T-helper 2 cell (primary cell): ENCODE results near the gene AFF1.

Experiments used
- DNase-seq, 5 experiments: peaks; one replicate each; pipeline versions ENCODE4 v3.0.0 to v3.0.0-alpha.2; 2012 to 2022

Gene AFF1

DNA sequence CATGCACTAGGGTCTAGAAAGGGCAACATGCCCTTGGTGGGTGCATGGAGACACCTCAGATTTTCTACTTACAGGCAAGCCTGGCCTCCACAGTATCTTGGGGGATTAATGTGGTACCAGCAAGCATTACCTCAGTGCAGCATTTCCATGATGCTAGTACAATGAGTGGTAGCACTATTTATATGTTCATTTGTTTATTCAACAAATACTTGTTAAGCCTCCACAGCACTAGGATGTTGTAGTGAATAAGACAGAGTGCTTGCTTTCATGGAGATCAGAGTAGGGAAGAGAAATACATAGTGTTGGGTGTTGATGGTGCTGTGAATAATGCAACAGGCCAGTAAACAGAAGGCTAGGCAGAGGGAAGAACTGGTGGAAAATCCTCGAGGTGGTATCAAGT is 152.2 kb downstream of the AFF1 start:
- DNase-seq = no peak

DNA sequence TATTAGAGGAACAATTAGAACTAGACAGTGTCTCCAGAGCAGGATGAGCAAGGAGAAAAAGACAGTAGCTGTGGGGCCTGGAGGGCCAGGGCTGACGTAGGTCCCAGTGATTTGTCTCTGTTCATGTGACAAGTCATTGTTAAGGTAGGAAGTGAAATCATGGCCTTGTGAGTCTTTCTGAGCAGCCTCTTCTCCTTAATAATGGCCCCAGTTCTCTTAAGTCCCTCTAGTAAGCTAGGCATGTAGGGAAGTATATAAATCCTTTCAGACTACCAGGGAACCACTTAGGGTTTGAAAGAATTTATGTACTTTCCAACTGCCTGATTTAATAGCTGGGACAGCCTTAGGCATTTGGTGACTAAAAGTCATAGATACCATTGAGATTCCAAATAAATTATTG is 152.6 kb downstream of the AFF1 start:
- DNase-seq = no peak

GRCh38 chr4:87088186-87088585 is 153.4 kb downstream of the AFF1 start:
- no peak for DNase-seq

DNA sequence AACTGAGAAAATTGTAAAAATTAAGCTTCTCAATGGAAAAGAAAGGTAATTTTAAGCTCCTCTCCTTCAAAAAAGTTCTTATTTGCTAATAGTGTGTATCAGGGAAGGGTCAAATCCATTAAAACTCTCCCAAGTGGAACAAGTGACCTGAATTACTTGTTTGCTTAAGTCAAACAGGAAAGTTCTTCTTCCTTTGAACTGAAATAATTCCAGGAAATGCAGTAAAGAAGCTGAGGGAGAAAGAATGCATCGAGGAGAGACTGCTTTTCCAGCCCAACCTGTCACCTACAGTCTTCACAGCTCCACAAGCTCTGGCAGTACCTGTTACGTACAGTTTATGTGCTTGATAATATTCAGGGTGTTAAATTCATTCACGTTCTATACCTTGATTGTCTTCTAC is 154.6 kb downstream of the AFF1 start:
- DNase-seq = no peak

DNA sequence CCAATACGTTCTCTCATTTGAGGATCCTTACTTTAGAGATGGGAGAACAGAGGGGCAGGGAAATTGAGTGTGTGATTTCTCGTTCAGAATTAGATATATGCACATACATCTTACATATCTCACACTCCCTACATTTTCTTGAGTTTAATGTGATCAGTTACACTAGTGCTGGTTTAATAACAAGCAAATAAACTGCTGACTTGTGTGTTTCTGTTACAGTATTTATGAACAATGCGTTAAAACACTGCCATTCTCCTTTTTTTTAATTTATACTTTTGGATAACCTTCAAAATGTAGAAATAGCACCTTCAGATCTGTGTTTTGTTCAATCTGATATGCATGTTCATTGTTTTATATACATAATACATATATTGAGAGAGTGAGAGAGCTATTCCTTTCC is 155.5 kb downstream of the AFF1 start:
- DNase-seq = no peak

DNA sequence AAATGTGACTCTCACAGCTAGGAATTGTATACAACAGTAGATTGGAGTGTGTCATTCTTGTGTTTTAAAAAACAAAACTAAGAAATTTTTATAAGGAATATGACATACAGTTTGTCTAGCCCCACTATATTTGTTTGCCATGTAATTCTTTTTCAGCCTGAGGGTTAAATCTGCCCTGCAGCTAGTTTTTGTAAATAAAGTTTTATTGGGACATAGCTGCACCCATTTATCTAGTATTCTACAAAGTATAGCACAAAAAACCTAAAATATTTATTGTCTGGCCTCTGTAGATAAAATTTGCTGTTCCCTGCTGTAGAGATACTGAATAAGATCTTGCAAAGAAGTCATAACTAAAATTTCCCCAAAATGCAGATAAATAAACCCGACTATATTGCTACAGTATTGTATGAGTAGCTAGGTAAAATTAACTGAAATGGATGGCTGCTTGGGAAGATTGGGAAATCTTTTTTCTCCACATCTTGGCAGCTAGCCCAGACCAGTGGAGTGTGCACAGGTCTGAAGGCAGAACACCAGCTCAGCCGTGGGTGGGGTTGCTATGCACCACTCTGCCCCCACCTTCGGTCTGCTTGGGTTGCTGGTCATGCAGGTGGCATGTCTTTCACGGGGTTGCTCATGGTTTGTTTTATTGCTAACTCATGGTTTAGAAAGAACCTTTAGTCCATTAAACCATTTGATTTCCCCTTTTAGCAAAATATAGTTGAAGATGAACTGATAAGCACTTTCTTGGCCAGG is 157.8 kb downstream of the AFF1 start:
- DNase-seq = no peak

DNA sequence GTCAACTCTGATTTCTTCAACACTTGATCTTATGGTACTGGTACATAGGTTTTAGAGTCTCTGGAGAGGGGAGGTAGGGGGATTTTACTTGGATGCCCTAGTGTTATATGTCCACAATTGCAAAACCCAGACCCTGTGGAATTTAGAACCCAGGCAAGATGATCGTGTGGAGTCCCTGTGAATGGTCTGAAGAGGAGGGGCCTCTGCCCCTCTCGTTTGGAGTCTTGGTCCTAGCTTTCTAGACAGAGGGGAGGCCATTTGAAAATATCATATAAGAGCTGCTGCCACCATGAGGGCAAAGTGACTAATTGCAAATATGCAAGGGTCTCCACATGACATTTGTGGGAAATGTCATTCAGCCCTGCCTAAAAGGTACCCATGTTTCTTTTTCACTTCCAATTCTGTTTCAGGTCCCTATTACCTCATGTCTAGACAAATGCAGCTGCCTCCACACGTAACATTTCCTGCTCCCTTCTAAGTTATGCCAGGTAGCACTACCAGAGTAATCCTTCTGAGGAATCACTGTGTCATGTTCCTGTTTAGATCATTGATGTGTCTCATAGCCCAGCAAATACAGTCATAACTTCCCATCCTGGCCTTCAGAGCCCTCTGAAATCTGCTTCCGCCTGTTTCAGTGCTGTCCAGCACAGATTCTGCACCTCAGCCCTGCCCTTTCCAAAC is 158.8 kb downstream of the AFF1 start:
- DNase-seq = peak in 2 of 5 experiments; percentile 19 to 61

DNA sequence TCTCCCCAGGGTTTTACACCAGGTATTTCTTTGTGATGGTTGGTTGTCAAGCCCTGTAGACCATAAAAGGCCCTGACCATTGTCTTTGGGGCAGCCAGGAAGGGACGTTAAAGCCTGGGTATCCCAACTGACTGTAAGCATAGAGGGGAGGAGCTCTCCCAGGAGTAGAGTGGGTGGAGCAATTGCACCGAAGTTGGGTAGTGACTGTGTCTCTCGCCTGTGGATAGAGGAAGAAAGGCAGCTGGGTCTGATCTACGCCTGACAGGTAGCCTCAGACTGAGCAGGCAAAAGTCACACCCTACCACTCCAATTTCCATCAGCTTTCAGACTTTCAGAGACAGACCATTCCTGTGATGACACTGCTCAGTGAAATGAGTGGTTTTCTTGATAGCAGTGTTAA is 162.3 kb downstream of the AFF1 start:
- DNase-seq = no peak

GRCh38 chr4:87100168-87100567 is 165.4 kb downstream of the AFF1 start:
- no peak for DNase-seq

DNA sequence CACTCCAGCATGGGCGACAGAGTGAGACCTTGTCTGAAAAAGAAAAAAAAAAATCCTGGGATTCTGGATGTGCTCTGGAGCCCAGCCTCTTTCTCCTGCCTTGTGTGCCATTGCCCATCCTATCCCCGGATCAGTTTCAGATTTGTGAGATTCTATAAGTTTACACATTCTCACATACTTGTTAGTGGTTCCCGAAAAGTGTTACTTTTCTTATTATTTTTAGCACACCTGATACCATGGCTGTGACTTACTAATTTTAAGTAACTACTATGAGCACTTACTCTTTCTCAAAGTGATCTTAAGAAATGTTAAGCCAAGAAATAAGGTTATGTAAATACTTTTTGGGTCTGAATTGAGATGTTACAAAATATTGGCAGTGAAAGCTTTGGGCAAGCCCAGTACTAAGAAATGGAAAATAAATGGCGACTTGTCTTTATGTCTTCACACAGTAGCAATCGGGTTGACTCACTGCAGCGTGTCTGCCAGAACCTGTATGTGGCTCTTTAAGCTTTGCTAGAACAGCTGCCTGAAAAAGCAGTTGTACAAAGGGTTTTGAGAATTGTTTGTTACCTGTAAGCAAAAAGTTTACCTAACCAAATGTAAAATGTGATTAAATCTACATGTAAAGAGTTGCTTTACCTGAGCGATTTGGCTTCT is 166.9 kb downstream of the AFF1 start:
- DNase-seq = no peak

DNA sequence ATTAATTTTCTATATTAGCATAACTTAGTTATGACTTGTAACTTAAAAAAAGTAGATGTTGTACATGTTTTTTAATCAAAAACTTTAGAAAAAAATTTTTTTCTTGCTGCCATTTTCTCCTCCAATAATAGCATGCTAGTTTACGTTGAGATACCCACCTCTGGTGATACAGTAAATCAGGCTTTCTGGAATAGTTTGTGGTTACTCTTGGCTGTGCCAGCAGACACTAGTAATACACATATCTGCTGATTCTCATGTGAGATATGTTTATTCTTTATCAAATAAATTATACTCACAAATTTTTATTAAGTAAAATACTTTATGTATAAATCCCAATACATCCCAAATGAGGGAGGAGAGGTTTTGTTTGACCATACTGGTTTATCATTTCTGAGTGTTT is 168.3 kb downstream of the AFF1 start:
- DNase-seq = no peak

DNA sequence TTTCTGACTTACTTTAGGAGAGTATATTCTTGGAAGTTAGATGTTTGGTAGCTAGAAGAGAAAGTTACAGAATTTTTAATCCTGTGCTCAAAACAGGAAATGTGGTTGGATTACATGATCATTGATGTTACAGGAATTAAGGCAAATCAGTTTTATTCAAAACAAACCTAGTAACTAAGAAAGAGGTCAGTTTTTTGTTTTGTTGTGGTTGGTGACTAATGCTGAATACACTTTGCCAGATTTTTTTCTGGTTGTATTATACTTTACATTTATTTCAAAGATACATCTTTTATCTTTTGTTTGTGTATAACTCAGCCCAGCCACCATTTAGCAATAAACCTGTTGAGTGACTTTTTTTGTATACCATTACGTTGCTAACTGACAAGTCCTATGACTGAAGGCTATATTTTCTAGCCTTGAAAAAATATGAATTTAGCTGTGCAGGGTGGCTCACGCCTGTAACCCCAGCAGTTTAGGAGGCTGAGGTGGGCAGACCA is 168.9 kb downstream of the AFF1 start:
- peak in 2 of 5 experiments; percentile 48 to 64 for DNase-seq

DNA sequence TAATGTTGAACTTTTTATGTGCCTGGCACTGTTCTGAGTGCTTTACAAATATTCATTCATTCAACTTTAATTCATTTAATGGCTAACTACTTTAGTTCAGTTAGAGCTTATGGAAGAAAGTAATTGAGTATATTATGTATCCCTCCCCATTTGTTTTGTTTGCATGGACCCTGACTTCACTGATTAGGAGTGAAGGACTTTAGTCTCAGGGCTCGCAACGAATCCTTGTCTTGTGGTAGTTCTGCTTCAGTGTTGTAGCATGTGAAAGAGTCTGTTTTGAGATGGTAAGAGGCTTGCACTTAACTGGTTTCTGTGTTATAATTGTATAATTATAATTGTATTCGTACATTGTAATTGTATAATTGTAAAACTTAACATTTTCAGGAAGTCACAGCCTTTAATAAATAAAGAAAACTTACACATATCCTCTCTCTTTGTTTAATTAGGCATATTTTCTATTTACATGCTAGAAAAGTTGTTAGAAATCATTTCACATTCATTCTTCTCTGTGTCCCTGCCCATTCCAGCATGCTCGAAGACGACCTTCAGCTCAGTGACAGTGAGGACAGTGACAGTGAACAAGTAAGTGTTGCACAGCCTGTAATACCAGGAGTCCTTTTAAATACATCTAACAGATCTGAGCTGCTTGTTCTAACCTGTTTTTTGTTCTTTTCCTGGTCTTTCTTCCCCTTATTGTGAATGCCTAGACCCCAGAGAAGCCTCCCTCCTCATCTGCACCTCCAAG is 170.5 kb downstream of the AFF1 start:
- no peak for DNase-seq

DNA sequence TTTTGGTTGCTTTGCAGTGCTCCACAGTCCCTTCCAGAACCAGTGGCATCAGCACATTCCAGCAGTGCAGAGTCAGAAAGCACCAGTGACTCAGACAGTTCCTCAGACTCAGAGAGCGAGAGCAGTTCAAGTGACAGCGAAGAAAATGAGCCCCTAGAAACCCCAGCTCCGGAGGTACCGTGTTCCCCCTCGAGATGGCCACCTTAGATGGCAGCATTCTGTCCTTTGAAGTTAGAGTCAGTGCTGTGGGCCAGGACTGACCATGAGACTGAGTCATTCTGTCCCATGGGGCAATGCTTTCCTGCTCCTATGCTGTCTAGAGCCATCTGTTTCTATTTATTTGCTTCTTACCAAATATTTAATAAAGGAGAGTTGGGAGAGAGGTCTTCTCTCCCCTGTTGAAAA is 173.3 kb downstream of the AFF1 start:
- peak in 1 of 5 experiments; percentile 28 for DNase-seq

- DNase-seq = no peak
Measured at GRCh38 chr4:87109121-87109520, 174.3 kb downstream of the AFF1 start.

GRCh38 chr4:87109945-87110344 is 175.1 kb downstream of the AFF1 start:
- no peak for DNase-seq

- DNase-seq = no peak
Measured at GRCh38 chr4:87112063-87112462, 177.3 kb downstream of the AFF1 start.

DNA sequence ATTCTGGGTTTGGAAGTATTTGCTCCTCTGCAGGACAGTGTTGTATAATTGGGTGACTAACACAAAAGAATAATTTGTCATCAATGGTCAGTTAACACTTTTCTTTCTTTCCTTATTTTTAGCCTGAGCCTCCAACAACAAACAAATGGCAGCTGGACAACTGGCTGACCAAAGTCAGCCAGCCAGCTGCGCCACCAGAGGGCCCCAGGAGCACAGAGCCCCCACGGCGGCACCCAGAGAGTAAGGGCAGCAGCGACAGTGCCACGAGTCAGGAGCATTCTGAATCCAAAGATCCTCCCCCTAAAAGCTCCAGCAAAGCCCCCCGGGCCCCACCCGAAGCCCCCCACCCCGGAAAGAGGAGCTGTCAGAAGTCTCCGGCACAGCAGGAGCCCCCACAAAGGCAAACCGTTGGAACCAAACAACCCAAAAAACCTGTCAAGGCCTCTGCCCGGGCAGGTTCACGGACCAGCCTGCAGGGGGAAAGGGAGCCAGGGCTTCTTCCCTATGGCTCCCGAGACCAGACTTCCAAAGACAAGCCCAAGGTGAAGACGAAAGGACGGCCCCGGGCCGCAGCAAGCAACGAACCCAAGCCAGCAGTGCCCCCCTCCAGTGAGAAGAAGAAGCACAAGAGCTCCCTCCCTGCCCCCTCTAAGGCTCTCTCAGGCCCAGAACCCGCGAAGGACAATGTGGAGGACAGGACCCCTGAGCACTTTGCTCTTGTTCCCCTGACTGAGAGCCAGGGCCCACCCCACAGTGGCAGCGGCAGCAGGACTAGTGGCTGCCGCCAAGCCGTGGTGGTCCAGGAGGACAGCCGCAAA is 179.6 kb downstream of the AFF1 start:
- DNase-seq = no peak

GRCh38 chr4:87116231-87116630 is 181.4 kb downstream of the AFF1 start:
- no peak for DNase-seq

DNA sequence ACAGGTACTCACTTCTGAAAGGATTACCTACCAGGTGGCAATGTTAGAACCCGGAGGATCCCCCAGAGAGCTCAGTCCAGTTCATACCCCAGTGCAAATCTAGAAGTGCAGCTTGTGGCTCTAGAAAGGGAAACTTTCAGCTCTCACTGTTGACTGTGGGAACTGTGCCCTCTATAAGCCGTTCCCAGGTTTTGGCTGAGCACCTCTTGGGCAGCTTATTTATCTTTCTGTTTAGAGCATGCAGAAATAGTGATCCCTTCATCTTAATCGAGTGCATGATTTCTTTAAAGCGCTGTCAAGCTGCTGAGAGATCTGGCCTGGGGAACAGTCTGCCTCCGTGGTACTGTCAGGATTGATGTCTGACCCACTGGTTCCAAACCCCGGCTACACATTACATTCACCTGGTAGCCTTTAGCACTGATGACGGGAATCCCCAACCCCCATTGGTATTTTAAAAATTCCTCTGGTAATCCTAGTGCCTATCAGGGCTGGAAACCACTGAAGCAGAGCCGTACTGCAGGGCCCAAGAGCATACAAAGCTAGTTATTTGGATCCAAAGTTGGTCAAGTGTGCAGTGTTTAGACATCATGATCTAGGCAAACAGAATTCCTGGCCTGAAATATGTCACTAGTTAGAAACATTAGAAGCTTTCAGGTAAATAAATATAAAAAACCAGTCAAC is 182.4 kb downstream of the AFF1 start:
- no peak for DNase-seq

GRCh38 chr4:87117732-87118075 is 182.9 kb downstream of the AFF1 start:
- DNase-seq = no peak

GRCh38 chr4:87118421-87118820 is 183.6 kb downstream of the AFF1 start:
- no peak for DNase-seq
